Measurements from ENCODE around the gene TYROBP. TPM values are rescaled to one million over a fixed set of nuclear protein-coding genes. Genes with fewer than 3 reads are reported as not detected.

Gene TYROBP
- not detected in 5 replicates for total RNA-seq (2022; extraction: Qiagen RNA extraction; ENCODE audit: low read depth)

DNA sequence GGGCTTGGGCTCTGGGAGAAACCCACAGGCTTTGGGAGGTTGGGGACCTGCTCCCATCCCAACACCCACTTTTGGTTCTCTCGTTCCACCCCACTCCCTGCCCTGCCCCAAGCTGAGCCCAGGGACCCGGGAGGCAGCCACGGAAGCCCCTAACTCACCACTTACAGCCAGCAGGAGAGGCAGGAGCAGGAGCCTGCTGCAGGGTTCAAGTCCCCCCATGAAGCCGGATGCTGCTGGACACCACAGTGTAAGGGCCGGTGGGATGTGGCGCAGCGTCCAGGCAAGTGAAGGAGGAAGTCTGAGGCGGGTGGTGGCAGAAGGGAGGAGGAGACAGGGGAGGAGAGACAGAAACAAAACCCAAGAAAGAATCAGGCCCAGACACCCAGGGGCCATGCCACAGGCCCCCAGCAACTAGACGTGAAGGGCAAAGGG, at the start of gene TYROBP:
Gene TYROBP, minus strand, starts transcription at position 286 of the 432 bp plus-strand sequence. Its CDS starts 67 bp downstream, at position 219.

DNA sequence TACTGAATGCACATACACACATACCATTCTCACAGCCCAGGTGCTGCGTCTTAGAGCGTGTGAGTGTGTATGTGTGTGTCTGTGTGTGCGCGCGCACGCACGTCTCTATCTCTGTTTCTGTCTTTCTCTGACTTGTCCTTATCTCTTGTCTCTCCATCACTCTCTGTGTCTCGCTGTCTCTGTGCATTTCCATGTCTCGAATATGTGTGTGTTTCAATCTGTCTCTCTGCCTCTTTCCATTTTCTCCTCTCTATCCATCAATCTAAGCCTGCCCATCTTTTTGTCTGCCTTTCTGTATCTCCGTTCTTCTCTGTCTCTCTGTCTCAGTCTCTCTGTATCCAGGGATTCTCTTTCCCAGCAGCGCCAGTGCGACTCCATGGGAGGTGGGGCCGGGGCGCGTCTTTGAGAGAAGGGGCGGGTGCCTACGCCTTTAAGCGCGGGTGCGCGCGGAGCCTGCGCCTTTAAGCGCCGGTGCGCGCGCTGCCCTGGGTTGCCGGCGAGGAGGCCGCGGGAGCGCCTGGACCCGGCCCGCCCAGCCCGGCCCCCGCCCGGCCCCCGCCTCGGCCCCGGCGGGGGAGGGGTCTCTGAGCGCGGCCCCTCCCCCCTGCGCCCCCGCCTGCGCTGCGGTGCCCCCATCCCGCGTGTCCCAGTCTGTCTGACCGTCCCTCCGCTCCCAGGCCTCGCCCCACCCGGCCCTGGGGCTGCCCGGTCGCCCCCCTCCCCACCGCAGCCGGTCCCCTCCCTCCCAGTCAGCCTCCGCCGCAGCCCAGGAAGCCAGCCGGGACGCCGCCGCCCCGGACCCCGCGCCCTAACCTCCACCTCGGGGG, 28.0 kb upstream of the TYROBP start, which contains the start of gene LRFN3:
Gene LRFN3, plus strand, starts transcription at position 464 of the 827 bp plus-strand sequence. CDS start 3,052 bp downstream, outside the sequence.

DNA sequence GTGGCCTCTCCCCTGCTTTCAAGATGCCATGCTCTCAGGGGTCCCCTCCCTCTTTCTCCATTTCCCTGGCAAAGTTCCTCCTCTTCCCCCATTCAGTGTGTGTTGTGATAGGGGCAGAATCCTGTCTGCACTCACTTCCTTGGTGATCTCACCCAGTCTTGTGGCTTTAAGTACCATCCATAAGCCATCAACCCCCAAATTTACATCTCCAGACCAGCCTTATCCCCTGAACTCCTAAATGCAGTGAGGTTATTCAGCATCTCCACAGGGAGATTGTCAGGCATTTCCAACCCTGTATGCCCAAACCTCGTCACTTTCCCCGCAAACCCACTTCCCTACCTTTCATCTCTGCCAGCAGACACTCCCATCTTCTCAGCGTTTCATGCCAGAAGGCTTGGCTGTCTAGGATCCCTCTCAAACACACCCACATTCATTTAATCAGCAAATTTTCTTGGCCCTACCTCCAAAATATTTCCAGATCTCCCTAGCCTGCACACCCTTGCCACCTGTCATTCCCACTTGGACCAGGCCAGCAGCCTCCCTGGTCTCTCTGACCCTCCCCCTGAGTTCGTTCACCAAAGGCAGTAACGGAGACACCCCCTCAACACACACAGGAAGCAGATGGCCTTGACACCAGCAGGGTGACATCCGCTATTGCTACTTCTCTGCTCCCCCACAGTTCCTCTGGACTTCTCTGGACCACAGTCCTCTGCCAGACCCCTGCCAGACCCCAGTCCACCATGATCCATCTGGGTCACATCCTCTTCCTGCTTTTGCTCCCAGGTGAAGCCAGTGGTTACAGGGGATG, 6.0 kb downstream of the TYROBP start, which contains the start of gene HCST:
Gene HCST, plus strand, starts transcription at position 676 of the 808 bp plus-strand sequence. Its CDS starts 65 bp downstream, at position 741.

DNA sequence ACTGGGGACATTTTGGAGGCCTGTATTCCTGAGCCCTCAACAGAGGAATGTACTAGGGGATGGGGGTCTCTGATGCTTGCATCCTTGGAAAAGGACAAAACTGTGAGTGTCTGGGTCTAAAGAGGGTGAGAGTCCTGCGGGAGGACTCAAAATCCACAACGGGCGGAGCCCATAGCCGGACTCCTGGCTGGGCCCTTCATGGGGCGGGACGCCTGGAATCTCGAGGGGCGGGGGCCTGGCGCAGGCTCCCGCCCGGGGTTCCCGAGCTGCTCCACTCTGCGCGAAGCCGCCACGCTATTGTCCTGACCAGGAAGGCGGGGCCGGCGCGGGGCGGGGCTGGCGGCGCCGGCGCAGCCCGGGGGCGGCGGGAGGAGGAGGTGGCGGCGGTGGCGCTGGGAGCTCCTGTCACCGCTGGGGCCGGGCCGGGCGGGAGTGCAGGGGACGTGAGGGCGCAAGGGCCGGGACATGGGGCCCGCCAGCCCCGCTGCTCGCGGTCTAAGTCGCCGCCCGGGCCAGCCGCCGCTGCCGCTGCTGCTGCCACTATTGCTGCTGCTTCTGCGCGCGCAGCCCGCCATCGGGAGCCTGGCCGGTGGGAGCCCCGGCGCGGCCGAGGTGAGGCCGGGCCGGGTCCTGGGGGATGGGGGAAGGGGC, 39.8 kb downstream of the TYROBP start, which contains the start of gene APLP1:
Gene APLP1, plus strand, starts transcription at position 403 of the 651 bp plus-strand sequence. Its CDS starts 63 bp downstream, at position 466.

DNA sequence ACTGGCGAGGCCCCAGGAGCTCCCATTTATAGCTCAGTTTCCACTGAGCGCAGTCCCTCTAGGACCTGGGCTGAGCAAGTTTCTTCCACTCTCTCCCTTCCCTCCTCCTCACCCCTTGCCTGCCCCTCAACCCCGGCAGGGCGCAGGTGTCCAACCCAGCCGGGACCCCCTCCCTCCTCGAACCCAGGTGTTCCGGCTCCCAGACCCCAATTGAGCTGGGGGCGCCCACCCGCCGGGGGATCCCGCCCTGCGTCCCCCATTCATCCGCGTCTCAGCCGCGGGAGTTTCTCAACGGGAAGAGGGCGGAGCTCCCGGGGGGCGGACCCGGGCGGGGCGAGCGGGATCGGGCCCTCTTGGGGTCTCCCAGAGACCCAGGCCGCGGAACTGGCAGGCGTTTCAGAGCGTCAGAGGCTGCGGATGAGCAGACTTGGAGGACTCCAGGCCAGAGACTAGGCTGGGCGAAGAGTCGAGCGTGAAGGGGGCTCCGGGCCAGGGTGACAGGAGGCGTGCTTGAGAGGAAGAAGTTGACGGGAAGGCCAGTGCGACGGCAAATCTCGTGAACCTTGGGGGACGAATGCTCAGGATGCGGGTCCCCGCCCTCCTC, 51.4 kb downstream of the TYROBP start, which contains the start of gene KIRREL2:
Gene KIRREL2, plus strand, starts transcription at position 366 of the 604 bp plus-strand sequence. Its CDS starts 209 bp downstream, at position 575.

Other genes with a start within 250 kb of the TYROBP start
- 0.67 to 0.99 TPM (median 0.85 TPM) in 5 replicates for gene UPK1A, start 241.8 kb downstream of the TYROBP start, total RNA-seq (2022; extraction: Qiagen RNA extraction; ENCODE audit: low read depth)
- gene ZBTB32, start 203.7 kb downstream of the TYROBP start, total RNA-seq (2022; extraction: Qiagen RNA extraction; ENCODE audit: low read depth), result not detected in 5 replicates
- gene KMT2B, start 190.3 kb downstream of the TYROBP start, total RNA-seq (2022; extraction: Qiagen RNA extraction; ENCODE audit: low read depth), result 49.8 to 65.3 TPM (median 57.7 TPM) in 5 replicates
- gene IGFLR1, start 165.8 kb downstream of the TYROBP start, total RNA-seq (2022; extraction: Qiagen RNA extraction; ENCODE audit: low read depth), result 10.7 to 12.8 TPM (median 11.2 TPM) in 5 replicates
- 24.3 to 27.8 TPM (median 26.3 TPM) in 5 replicates for gene U2AF1L4, start 162.9 kb downstream of the TYROBP start, total RNA-seq (2022; extraction: Qiagen RNA extraction; ENCODE audit: low read depth)
- 261 to 334 TPM (median 293 TPM) in 5 replicates for gene PSENEN, start 162.6 kb downstream of the TYROBP start, total RNA-seq (2022; extraction: Qiagen RNA extraction; ENCODE audit: low read depth)
- 20.4 to 23.4 TPM (median 22.5 TPM) in 5 replicates for gene LIN37, start 159.7 kb downstream of the TYROBP start, total RNA-seq (2022; extraction: Qiagen RNA extraction; ENCODE audit: low read depth)
- 0.10 to 0.30 TPM (median 0.24 TPM) in 5 replicates for gene HSPB6, start 151.3 kb downstream of the TYROBP start, total RNA-seq (2022; extraction: Qiagen RNA extraction; ENCODE audit: low read depth)
- 25.6 to 28.1 TPM (median 27.1 TPM) in 5 replicates for gene PROSER3, start 150.1 kb downstream of the TYROBP start, total RNA-seq (2022; extraction: Qiagen RNA extraction; ENCODE audit: low read depth)
- gene ARHGAP33, start 132.7 kb downstream of the TYROBP start, total RNA-seq (2022; extraction: Qiagen RNA extraction; ENCODE audit: low read depth), result 2.7 to 7.3 TPM (median 5.7 TPM) in 5 replicates
- 0.18 to 0.61 TPM (median 0.44 TPM) in 5 replicates for gene PRODH2, start 95.5 kb downstream of the TYROBP start, total RNA-seq (2022; extraction: Qiagen RNA extraction; ENCODE audit: low read depth)
- gene NPHS1, start 55.8 kb downstream of the TYROBP start, total RNA-seq (2022; extraction: Qiagen RNA extraction; ENCODE audit: low read depth), result 0.13 to 0.65 TPM (median 0.36 TPM) in 5 replicates
- 0.53 to 0.73 TPM (median 0.57 TPM) in 5 replicates for gene KIRREL2, start 51.4 kb downstream of the TYROBP start, total RNA-seq (2022; extraction: Qiagen RNA extraction; ENCODE audit: low read depth)
- 69.5 to 103 TPM (median 99.5 TPM) in 5 replicates for gene APLP1, start 39.7 kb downstream of the TYROBP start, total RNA-seq (2022; extraction: Qiagen RNA extraction; ENCODE audit: low read depth)
- gene NFKBID, start 7.8 kb downstream of the TYROBP start, total RNA-seq (2022; extraction: Qiagen RNA extraction; ENCODE audit: low read depth), result 6.6 to 8.7 TPM (median 7.9 TPM) in 5 replicates
- gene HCST, start 5.8 kb downstream of the TYROBP start, total RNA-seq (2022; extraction: Qiagen RNA extraction; ENCODE audit: low read depth), result 0.18 to 0.64 TPM (median 0.27 TPM) in 3 of 5 replicates, not detected in the others
- gene LRFN3, start 28.1 kb upstream of the TYROBP start, total RNA-seq (2022; extraction: Qiagen RNA extraction; ENCODE audit: low read depth), result 15.3 to 21.9 TPM (median 19.7 TPM) in 5 replicates
- 32.5 to 53.6 TPM (median 52.3 TPM) in 5 replicates for gene SDHAF1, start 86.9 kb upstream of the TYROBP start, total RNA-seq (2022; extraction: Qiagen RNA extraction; ENCODE audit: low read depth)
- gene SYNE4, start 100.5 kb upstream of the TYROBP start, total RNA-seq (2022; extraction: Qiagen RNA extraction; ENCODE audit: low read depth), result 0.13 to 0.72 TPM (median 0.28 TPM) in 5 replicates
- gene ALKBH6, start 105.9 kb upstream of the TYROBP start, total RNA-seq (2022; extraction: Qiagen RNA extraction; ENCODE audit: low read depth), result 25.3 to 29.7 TPM (median 26.5 TPM) in 5 replicates
- 0.40 to 1.4 TPM (median 0.76 TPM) in 5 replicates for gene CLIP3, start 124.6 kb upstream of the TYROBP start, total RNA-seq (2022; extraction: Qiagen RNA extraction; ENCODE audit: low read depth)
- gene THAP8, start 146.0 kb upstream of the TYROBP start, total RNA-seq (2022; extraction: Qiagen RNA extraction; ENCODE audit: low read depth), result 4.5 to 6.9 TPM (median 5.2 TPM) in 5 replicates
- gene WDR62, start 146.6 kb upstream of the TYROBP start, total RNA-seq (2022; extraction: Qiagen RNA extraction; ENCODE audit: low read depth), result 20.4 to 29.8 TPM (median 26.5 TPM) in 5 replicates
- gene OVOL3, start 202.8 kb upstream of the TYROBP start, total RNA-seq (2022; extraction: Qiagen RNA extraction; ENCODE audit: low read depth), result 0.31 to 0.80 TPM in 2 of 5 replicates, not detected in the others
- gene POLR2I, start 206.6 kb upstream of the TYROBP start, total RNA-seq (2022; extraction: Qiagen RNA extraction; ENCODE audit: low read depth), result 240 to 283 TPM (median 257 TPM) in 5 replicates
- 403 to 564 TPM (median 536 TPM) in 5 replicates for gene TBCB, start 207.2 kb upstream of the TYROBP start, total RNA-seq (2022; extraction: Qiagen RNA extraction; ENCODE audit: low read depth)
- 1,532 to 2,429 TPM (median 2,140 TPM) in 5 replicates for gene CAPNS1, start 231.8 kb upstream of the TYROBP start, total RNA-seq (2022; extraction: Qiagen RNA extraction; ENCODE audit: low read depth)
- gene COX7A1, start 244.2 kb upstream of the TYROBP start, total RNA-seq (2022; extraction: Qiagen RNA extraction; ENCODE audit: low read depth), result not detected in 5 replicates

All from A549 treated with RU486 at 1 μM for 4 hours (cell line).